Measurements from ENCODE around the gene LAMB1. TPM values are rescaled to one million over a fixed set of nuclear protein-coding genes. Genes with fewer than 3 reads are reported as not detected.
"Not testable (repeated sequence)": the region's sequence is repeated elsewhere in the genome, so short reads cannot be mapped to it uniquely, and the experiment has no call there.

LAMB1 gene
- total RNA-seq, 2 experiments from 2014 or later = 0.17 TPM; not detected in 1

DNA sequence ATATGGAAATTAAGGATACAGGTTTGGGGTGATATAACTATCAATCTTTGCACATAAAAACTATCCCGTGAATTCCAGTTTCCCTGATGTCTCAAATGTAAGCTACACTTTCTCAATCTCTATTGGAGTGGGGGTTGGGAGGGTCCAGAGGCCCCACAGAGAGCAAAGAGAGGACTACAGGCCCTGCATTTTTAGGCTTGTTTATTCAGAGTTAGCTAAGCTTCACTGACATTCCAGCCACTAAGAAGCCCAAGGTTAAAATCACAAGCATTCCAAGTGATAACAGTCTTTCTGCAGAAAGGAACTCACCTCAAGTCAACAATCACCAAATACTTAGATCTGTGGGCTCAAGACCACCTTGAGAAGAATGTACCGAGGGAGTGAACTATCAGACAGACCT is 31.6 kb upstream of the LAMB1 start:
- Histone ChIP-seq H3K27ac (ENCODE audit: low read depth, low read length, poor library complexity, severe bottlenecking) (no peak overlapping the region), H3K4me2 (ENCODE audit: low read length) (no peak overlapping the region), H3K79me2 (ENCODE audit: insufficient read depth, low read depth, low read length) (no peaks in the 10 kb centered on the region), H3K9me2 (ENCODE audit: insufficient read depth, low read length) (no peaks in the 10 kb centered on the region), H3K36me3 (ENCODE audit: insufficient read depth, low read length) (no peaks in the 10 kb centered on the region), H3K9me3 (ENCODE audit: low read length) (no peaks in the 10 kb centered on the region), H4K20me1 (ENCODE audit: insufficient read depth, low read length) (no peaks in the 10 kb centered on the region), H3K4me1 (ENCODE audit: insufficient read depth, low read length, poor library complexity, severe bottlenecking) (no peaks in the 10 kb centered on the region), H3K4me3 (ENCODE audit: low read depth, low read length, poor library complexity, severe bottlenecking) (no peak overlapping the region), H2AFZ (ENCODE audit: low read length) (no peak overlapping the region)
- no peak for DNase-seq (ENCODE audit: low spot score)
- intact Hi-C loops (cut with micrococcal nuclease; ENCODE audit: unreplicated experiment) = no loop called here
- ChIA-PET CTCF (ENCODE audit: unreplicated experiment) (no interaction called here), POLR2A (interaction anchor here (0.6 to 1.3 kb wide), 2 partner anchors 10 to 13 kb away, joined by 3 to 4 read pairs; no protein-coding TSS in a partner anchor)
- no TSS peak for BruUV-seq (replicated peaks)
- TF ChIP-seq EZH2phosphoT487 (IDR thresholded peaks at IDR 0.05; ENCODE audit: borderline replicate concordance, low read depth, low read length) = no peak
- TF ChIP-seq, protein P1, sequence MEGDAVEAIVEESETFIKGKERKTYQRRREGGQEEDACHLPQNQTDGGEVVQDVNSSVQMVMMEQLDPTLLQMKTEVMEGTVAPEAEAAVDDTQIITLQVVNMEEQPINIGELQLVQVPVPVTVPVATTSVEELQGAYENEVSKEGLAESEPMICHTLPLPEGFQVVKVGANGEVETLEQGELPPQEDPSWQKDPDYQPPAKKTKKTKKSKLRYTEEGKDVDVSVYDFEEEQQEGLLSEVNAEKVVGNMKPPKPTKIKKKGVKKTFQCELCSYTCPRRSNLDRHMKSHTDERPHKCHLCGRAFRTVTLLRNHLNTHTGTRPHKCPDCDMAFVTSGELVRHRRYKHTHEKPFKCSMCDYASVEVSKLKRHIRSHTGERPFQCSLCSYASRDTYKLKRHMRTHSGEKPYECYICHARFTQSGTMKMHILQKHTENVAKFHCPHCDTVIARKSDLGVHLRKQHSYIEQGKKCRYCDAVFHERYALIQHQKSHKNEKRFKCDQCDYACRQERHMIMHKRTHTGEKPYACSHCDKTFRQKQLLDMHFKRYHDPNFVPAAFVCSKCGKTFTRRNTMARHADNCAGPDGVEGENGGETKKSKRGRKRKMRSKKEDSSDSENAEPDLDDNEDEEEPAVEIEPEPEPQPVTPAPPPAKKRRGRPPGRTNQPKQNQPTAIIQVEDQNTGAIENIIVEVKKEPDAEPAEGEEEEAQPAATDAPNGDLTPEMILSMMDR (conservative IDR thresholded peaks at IDR 0.05; ENCODE audit: low read length) = no peak

DNA sequence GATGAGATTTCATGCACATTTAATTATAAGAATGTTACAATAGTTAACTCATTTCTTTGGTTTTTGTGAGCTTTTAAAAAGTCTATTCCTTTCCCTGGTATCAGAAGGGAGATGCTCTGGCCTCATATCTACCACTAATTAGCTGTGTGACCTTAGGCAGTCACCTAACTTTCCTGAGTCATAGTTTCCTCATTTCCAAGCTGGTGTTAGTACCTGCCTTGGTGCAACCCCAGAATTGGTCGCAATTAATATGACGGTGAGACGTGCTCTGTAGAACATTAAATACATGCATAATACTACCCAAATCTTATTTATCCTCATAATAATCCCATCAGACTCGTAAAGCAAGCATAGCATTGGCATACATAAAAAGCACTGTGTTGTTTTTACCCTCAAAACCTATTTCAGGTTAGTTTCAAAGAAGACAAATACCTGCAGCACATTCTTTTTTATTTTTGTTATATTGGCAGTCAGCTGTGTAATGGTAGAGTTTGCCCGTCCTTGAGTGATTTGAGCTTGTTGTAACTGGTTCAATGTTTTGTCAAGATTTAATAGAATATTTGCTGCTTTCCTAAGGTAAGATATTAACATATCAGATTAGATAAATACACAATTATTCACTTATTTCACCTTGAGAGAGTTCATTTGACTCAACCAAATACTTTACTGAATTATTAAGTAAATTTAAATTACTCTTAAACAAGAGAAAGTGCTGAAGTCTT is 31.0 kb upstream of the LAMB1 start:
- no peak for DNase-seq (ENCODE audit: low spot score)
- no peaks in the 10 kb centered on the region for H3K9me2 ChIP-seq (ENCODE audit: insufficient read depth, low read length)
- no peak overlapping the region for H3K27ac ChIP-seq (ENCODE audit: low read depth, low read length, poor library complexity, severe bottlenecking)
- H4K20me1 ChIP-seq (ENCODE audit: insufficient read depth, low read length) = no peaks in the 10 kb centered on the region
- no peak for TF ChIP-seq EZH2phosphoT487 (IDR thresholded peaks at IDR 0.05; ENCODE audit: borderline replicate concordance, low read depth, low read length)
- TF ChIP-seq, protein P1 (conservative IDR thresholded peaks at IDR 0.05; ENCODE audit: low read length) = no peak
- no peaks in the 10 kb centered on the region for H3K9me3 ChIP-seq (ENCODE audit: low read length)
- H3K4me2 ChIP-seq (ENCODE audit: low read length) = no peak overlapping the region
- ChIA-PET CTCF (ENCODE audit: unreplicated experiment) (no interaction called here), POLR2A (interaction anchor here (0.6 to 1.3 kb wide), 4 partner anchors 11 to 625 kb away, joined by 3 to 7 read pairs (median 5); no protein-coding TSS in a partner anchor)
- H3K79me2 ChIP-seq (ENCODE audit: insufficient read depth, low read depth, low read length) = no peaks in the 10 kb centered on the region
- no peaks in the 10 kb centered on the region for H3K36me3 ChIP-seq (ENCODE audit: insufficient read depth, low read length)
- no peak overlapping the region for H2AFZ ChIP-seq (ENCODE audit: low read length)
- intact Hi-C loops (cut with micrococcal nuclease; ENCODE audit: unreplicated experiment) = no loop called here
- BruUV-seq (replicated peaks) = no TSS peak
- no peaks in the 10 kb centered on the region for H3K4me1 ChIP-seq (ENCODE audit: insufficient read depth, low read length, poor library complexity, severe bottlenecking)
- H3K4me3 ChIP-seq (ENCODE audit: low read depth, low read length, poor library complexity, severe bottlenecking) = no peak overlapping the region

DNA sequence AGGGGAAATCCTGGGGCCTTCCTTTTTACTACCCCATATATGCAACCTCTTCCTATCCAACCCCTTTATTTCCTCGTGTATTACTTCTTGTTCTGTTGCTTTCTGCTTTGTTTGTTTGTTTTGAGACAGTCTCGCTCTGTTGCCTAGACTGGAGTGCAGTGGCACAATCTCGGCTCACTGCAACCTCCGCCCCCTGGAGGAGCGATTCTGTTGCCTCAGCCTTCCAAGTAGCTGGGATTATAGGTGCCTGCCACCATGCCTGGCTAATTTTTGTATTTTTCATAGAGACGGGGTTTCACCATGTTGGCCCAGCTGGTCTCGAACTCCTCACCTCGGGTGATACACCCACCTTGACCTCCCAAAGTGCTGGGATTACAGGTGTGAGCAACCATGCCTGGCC is 30.3 kb upstream of the LAMB1 start:
- H4K20me1 ChIP-seq (ENCODE audit: insufficient read depth, low read length); DNase-seq (ENCODE audit: low spot score); H3K36me3 ChIP-seq (ENCODE audit: insufficient read depth, low read length); H2AFZ ChIP-seq (ENCODE audit: low read length); H3K9me2 ChIP-seq (ENCODE audit: insufficient read depth, low read length); intact Hi-C loops (cut with micrococcal nuclease; ENCODE audit: unreplicated experiment); H3K4me3 ChIP-seq (ENCODE audit: low read depth, low read length, poor library complexity, severe bottlenecking); BruUV-seq (replicated peaks); CTCF ChIA-PET (ENCODE audit: unreplicated experiment); H3K9me3 ChIP-seq (ENCODE audit: low read length); H3K79me2 ChIP-seq (ENCODE audit: insufficient read depth, low read depth, low read length); H3K27ac ChIP-seq (ENCODE audit: low read depth, low read length, poor library complexity, severe bottlenecking); H3K4me1 ChIP-seq (ENCODE audit: insufficient read depth, low read length, poor library complexity, severe bottlenecking); H3K4me2 ChIP-seq (ENCODE audit: low read length): not testable (repeated sequence)
- POLR2A ChIA-PET = interaction anchor here (0.7 kb wide), 2 partner anchors 27 to 625 kb away, joined by 6 to 7 read pairs; no protein-coding TSS in a partner anchor
